Stomach (tissue), 9 donors: Measurements from ENCODE around the gene SPATA1. TPM values are rescaled to one million over a fixed set of nuclear protein-coding genes. Genes with fewer than 3 reads are reported as not detected.
A peak's percentile ranks its signal among the peaks of the same experiment; 100 is the strongest.

Experiments
- DNase-seq, 2 donors: peaks; one replicate each; pipeline versions ENCODE4 v3.0.0 to v3.0.0-alpha.2; 2013 to 2019
- H3K27ac ChIP-seq, 5 donors: fragments of 200-600 bp in 4 of 5; sonication (generic) in 4 of 5; one replicate each; pipeline ENCODE4 v1.5.1; 2013 to 2019; ENCODE audit warnings: mild to moderate bottlenecking in 1 of 5, moderate library complexity in 1 of 5
- H3K27me3 ChIP-seq, 3 donors: fragments of 200-600 bp; sonication (generic); one replicate each; pipeline ENCODE4 v1.5.1; 2017 to 2019; ENCODE audit warnings: mixed run types in 1 of 3
- H3K36me3 ChIP-seq, 4 donors: fragments of 200-600 bp; sonication (generic); 1 replicate in 3 of 4; 2 replicates in 1 of 4; pipeline ENCODE4 v1.5.1; 2016 to 2019
- H3K4me1 ChIP-seq, 4 donors: fragments of 200-600 bp; sonication (generic); one replicate each; pipeline ENCODE4 v1.5.1; 2016 to 2019
- H3K4me3 ChIP-seq, 4 donors: fragments of 200-600 bp; sonication (generic) in 3 of 4; one replicate each; pipeline ENCODE4 v1.5.1; 2016 to 2019; ENCODE audit warnings: mild to moderate bottlenecking in 1 of 4
- H3K9me3 ChIP-seq, 4 donors: fragments of 200-600 bp; sonication (generic); one replicate each; pipeline ENCODE4 v1.5.1; 2016 to 2019
- EP300 ChIP-seq: sonication (generic); formaldehyde crosslinking; IDR thresholded peaks from one replicate; pipeline ENCODE4 v1.6.1; 2017; ENCODE audit warnings: antibody characterized with exemption
- POLR2A ChIP-seq, 4 donors: fragments of 450-650 bp; IDR thresholded peaks; one replicate each; pipeline ENCODE4 v1.6.1; 2016; ENCODE audit warnings: antibody characterized with exemption in 4 of 4, control low read depth in 2 of 4, mild to moderate bottlenecking in 1 of 4, moderate library complexity in 1 of 4
- POLR2AphosphoS5 ChIP-seq, 3 donors: sonication (generic); formaldehyde crosslinking; IDR thresholded peaks; one replicate each; pipeline ENCODE4 v1.6.1; 2016; ENCODE audit warnings: antibody characterized with exemption in 3 of 3
- WGBS, 5 donors: extraction: QIAGEN DNeasy Blood & Tissue Kit in 3 of 5; methylation state at CpG; one replicate each; pipeline versions ENCODE4 v1.1.5 to v1.1.7; 2013 to 2018; 5-methylcytosine and 5-hydroxymethylcytosine counted together
- intact Hi-C: fragments of 100-400 bp; cut with DNase I; formaldehyde crosslinking; loops from one replicate; pipeline ENCODE4 v1.15.1; 2023; ENCODE audit warnings: low total_unique reads
- polyA plus RNA-seq, 3 donors: library from polyadenylated mRNA; stranded (reverse); fragments of 200-250 nt; gene quantifications; one replicate each; pipeline ENCODE4 v1.2.3, GENCODE V29; 2013
- total RNA-seq, 5 donors: library from RNA; depleted of rRNA; stranded (reverse); fragments of >200 nt; gene quantifications; one replicate each; pipeline versions ENCODE4 v1.1.0 to v1.2.3, GENCODE V29; 2014 to 2016
- TF ChIP-seq, protein P1 (sequence below), 7 experiments: fragments of 450-650 bp in 4 of 7; fragments of 200-600 bp in 3 of 7; sonication (generic) in 3 of 7; IDR thresholded peaks; one replicate each; pipeline ENCODE4 v1.5.1; 2016 to 2019; ENCODE audit warnings: antibody characterized with exemption in 7 of 7, control low read depth in 2 of 7, mild to moderate bottlenecking in 1 of 7
- donor health status: healthy with polysubstance abuse.
- donor health status: Bipolar disorder and iron deficiency.
- donor health status: healthy.

The SPATA1 gene
- total and polyA plus RNA-seq, 8 donors: 1.3 to 1.8 (median 1.5) TPM; not detected in 5

DNA sequence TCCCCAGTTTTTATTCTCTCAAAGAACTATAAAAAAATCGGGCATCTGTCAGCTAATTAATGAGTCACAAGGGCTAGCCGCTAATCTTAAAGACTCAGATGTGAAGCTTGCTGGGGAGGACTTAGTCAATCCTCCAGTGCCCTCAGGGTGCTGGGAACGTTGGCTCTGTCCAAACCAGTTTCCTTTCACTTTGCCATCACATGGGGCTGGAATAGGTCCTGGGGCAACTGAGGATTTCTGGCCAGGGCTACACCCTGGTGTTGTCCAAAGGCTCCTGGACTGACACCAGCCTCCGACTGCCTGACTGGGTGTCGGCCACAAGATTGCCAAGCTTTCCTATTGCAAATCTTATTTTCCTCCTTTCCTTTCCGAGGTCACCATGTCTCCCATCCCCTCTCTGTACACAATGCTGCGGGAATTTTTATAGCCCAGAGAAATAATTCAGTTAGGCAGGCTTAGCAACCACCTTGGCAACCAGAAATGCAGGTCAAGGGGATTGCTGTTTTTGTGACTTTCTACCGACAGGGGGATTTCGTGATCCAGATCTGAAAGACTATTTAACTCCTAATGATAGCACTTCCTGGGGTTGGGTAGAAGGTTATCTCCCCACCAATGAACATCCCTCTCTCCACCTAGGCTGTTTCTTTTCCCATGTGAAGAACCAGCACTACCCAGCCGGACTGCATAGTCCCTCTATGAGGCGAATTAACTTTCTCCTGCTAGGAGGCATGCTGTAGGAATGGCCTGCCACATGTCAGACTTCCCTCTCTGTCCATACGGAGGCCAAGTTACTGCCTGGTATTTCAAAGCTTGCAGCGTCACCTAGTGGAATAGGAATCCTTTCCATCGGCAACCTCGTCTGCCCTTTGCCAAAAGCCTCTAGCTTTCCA, 98.0 kb downstream of the SPATA1 start:
- Histone ChIP-seq H3K4me3 (peak overlapping the region in 2 of 4 donors; percentile 17), H3K36me3 (no peaks in the 10 kb centered on the region), H3K27ac (peak overlapping the region in 2 of 5 donors; percentile 41 to 55), H3K27me3 (no peaks in the 10 kb centered on the region), H3K9me3 (peaks cover 11 to 22% (median 17%) of the 10 kb centered on the region in 4 donors), H3K4me1 (peaks cover 0 to 7% (median 0%) of the 10 kb centered on the region in 4 donors)
- intact Hi-C loops: no loop called here
- TF ChIP-seq, protein P1, sequence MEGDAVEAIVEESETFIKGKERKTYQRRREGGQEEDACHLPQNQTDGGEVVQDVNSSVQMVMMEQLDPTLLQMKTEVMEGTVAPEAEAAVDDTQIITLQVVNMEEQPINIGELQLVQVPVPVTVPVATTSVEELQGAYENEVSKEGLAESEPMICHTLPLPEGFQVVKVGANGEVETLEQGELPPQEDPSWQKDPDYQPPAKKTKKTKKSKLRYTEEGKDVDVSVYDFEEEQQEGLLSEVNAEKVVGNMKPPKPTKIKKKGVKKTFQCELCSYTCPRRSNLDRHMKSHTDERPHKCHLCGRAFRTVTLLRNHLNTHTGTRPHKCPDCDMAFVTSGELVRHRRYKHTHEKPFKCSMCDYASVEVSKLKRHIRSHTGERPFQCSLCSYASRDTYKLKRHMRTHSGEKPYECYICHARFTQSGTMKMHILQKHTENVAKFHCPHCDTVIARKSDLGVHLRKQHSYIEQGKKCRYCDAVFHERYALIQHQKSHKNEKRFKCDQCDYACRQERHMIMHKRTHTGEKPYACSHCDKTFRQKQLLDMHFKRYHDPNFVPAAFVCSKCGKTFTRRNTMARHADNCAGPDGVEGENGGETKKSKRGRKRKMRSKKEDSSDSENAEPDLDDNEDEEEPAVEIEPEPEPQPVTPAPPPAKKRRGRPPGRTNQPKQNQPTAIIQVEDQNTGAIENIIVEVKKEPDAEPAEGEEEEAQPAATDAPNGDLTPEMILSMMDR (IDR thresholded peaks at IDR 0.05): peak in 3 of 7 experiments; percentile 11 to 27 (median 23)
- TF ChIP-seq POLR2AphosphoS5 (IDR thresholded peaks at IDR 0.05): no peak
- no peak for DNase-seq
- WGBS, 5 donors: 61 to 74% (median 72%) methylated on average over 15 of the region's 15 CpGs

DNA sequence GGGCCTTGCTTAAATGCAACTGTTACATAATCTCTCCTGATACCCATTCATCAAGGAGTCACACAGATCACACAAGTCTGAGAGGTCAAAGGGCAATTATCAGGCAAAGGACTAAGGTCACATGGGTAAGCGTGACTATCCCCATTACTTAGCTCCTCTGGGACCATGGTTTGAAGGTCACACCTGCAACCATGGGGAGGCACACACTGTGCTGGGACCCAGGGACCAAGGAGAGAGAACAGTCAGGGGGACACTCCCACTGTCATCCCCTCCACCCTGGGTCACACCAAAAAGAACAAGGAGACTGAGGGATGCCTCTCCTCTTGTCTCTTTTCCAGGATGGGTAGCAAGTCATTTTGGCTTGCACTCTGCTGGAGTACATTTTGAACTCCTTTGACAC, 99.0 kb downstream of the SPATA1 start:
- no peak overlapping the region for H3K4me3 ChIP-seq
- H3K4me1 ChIP-seq: no peaks in the 10 kb centered on the region
- no peak overlapping the region for H3K27ac ChIP-seq
- no peaks in the 10 kb centered on the region for H3K36me3 ChIP-seq
- H3K27me3 ChIP-seq: no peaks in the 10 kb centered on the region
- peaks cover 11 to 22% (median 17%) of the 10 kb centered on the region in 4 donors for H3K9me3 ChIP-seq
- DNase-seq: no peak
- TF ChIP-seq POLR2A (IDR thresholded peaks at IDR 0.05) (no peak), POLR2AphosphoS5 (IDR thresholded peaks at IDR 0.05) (no peak), EP300 (no peak)
- TF ChIP-seq, protein P1 (IDR thresholded peaks at IDR 0.05): no peak
- WGBS, 5 donors: 75 to 96% (median 95%) methylated on average over 1 of the region's 1 CpG
- intact Hi-C loops: no loop called here

DNA sequence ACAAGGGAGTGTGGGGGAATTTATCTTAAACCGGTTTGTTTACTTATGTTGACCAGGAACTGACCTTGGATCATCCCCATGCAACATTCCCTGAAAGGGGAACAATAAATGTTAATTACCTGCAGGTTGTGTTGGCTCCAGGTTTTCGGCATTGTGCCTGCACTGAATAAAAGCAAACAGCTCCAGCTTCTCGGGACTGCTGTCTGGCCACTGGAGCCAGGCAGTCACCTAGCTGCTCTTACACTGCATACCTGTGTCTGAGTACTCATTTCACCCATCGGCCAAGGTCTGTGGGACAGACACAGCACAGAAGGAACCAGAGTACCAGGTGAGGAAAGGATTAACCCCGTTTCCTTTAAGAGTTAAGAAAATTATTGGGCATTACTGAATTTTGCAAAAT, 100.8 kb downstream of the SPATA1 start:
- no peak for DNase-seq

DNA sequence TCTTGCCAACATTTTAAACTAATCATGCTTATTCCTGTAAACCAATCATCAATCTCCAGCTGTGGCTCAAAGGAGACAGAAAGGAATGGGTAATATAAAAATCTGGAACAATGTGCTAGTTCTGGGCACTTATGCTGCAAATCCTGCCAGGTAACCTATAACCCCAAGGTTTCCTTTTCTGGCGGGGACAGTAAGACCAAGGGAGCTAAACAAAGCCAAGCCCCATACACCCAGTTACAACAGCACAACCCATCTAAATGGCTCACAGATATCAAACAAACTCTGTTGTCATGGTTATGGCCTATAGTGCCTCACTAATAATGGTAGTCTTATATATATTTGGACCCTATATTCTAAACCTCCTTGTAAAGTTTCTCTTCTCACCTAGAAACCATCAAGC, 104.9 kb downstream of the SPATA1 start:
- Histone ChIP-seq H3K4me1 (peaks cover 0 to 12% (median 3%) of the 10 kb centered on the region in 4 donors), H3K9me3 (peaks cover 0 to 19% (median 8%) of the 10 kb centered on the region in 4 donors), H3K4me3 (no peak overlapping the region), H3K36me3 (no peaks in the 10 kb centered on the region), H3K27ac (no peak overlapping the region), H3K27me3 (no peaks in the 10 kb centered on the region)
- intact Hi-C loops: no loop called here
- no peak for TF ChIP-seq EP300
- WGBS, 5 donors: 0 to 54% (median 27%) methylated on average over 1 of the region's 1 CpG
- DNase-seq: no peak

More for the DNA sequence above, 100.8 kb downstream of the SPATA1 start:
- peaks cover 11 to 22% (median 17%) of the 10 kb centered on the region in 4 donors for H3K9me3 ChIP-seq
- WGBS, 5 donors: 81 to 89% (median 87%) methylated on average over 5 of the region's 5 CpGs
- H3K27ac ChIP-seq: no peak overlapping the region
- TF ChIP-seq, protein P1 (IDR thresholded peaks at IDR 0.05): no peak
- TF ChIP-seq EP300 (no peak), POLR2AphosphoS5 (IDR thresholded peaks at IDR 0.05) (no peak), POLR2A (IDR thresholded peaks at IDR 0.05) (no peak)
- intact Hi-C loops: no loop called here
- peaks cover 0 to 6% (median 0%) of the 10 kb centered on the region in 4 donors for H3K4me1 ChIP-seq
- no peak overlapping the region for H3K4me3 ChIP-seq
- no peaks in the 10 kb centered on the region for H3K27me3 ChIP-seq
- H3K36me3 ChIP-seq: no peaks in the 10 kb centered on the region

DNA sequence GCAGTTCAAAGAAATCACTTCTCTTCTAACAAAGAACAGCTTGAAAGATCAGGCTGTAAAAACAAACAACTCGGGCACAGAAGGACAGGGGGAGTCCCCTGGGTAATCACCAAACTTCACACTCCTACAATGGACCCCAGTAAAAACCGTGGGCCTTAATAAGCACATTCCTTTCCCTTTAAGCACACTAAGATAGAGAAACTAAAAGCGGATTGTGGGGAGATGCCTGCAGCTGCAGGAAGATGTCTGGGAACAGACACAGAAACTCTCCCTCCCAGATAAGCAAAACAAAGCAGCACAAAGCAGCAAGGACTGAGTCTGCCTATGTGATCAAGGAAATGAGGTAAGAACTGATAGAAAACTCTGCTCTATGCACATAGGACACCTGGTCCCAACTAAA, 105.6 kb downstream of the SPATA1 start:
- peaks cover 0 to 12% (median 3%) of the 10 kb centered on the region in 4 donors for H3K4me1 ChIP-seq
- no peak overlapping the region for H3K4me3 ChIP-seq
- intact Hi-C loops: no loop called here
- peaks cover 0 to 17% (median 5%) of the 10 kb centered on the region in 4 donors for H3K9me3 ChIP-seq
- H3K27ac ChIP-seq: no peak overlapping the region
- WGBS, 5 donors: 12 to 23% (median 18%) methylated on average over 3 of the region's 3 CpGs
- H3K27me3 ChIP-seq: no peaks in the 10 kb centered on the region
- DNase-seq: no peak
- no peaks in the 10 kb centered on the region for H3K36me3 ChIP-seq
- TF ChIP-seq EP300 (no peak), POLR2A (IDR thresholded peaks at IDR 0.05) (no peak), POLR2AphosphoS5 (IDR thresholded peaks at IDR 0.05) (no peak)
- TF ChIP-seq, protein P1 (IDR thresholded peaks at IDR 0.05): no peak
